HCT116 (cell line): Measurements from ENCODE around the gene DBNL. TPM values are rescaled to one million over a fixed set of nuclear protein-coding genes. Genes with fewer than 3 reads are reported as not detected.

Source experiments
- ATAC-seq: fragments of 200-7000 bp; cut with Tn5 transposase; 2 replicates; pipeline ENCODE4 v1.9.1; 2020; ENCODE audit warnings: mild to moderate bottlenecking, moderate library complexity
- BruUV-seq: library from RNA; stranded (reverse); fragments of 400-500 nt; replicated peaks from 2 replicates; lab custom pipeline; 2021; lab: Mats Ljungman, UMichigan
- CTCF ChIA-PET: fragments of 300-600 bp; sonication (Branson Sonifier 250); formaldehyde crosslinking; loops from one replicate; lab custom pipeline; 2021; ENCODE audit warnings: antibody characterized with exemption; lab: Charles Lee
- POLR2A ChIA-PET: fragments of 300-600, 350-600 bp; sonication (Branson Sonifier 250); formaldehyde crosslinking; loops from one replicate; lab custom pipeline; 2021; ENCODE audit warnings: antibody characterized with exemption; lab: Charles Lee
- RAD21 ChIA-PET, 2 experiments: fragments of 300-600 bp; sonication (Branson Sonifier 250); formaldehyde crosslinking; loops; one replicate each; lab custom pipeline; 2023; ENCODE audit warnings: low total read pairs in 2 of 2; ENCODE audit not compliant: uncharacterized antibody in 2 of 2, unreplicated experiment in 2 of 2, low non-redundant PET in 1 of 2; lab: Charles Lee
- DNase-seq: peaks from one replicate; pipeline ENCODE4 v3.0.0-alpha.2; 2010; ENCODE audit warnings: low read depth, low spot score
- H2AFZ ChIP-seq: fragments of 200-600 bp; shearing (Covaris generic), sonication (generic); 2 replicates; pipeline ENCODE4 v1.6.1; 2017; ENCODE audit warnings: low read depth, mixed run types, mixed read lengths, antibody characterized with exemption, low read length; ENCODE audit not compliant: poor library complexity, severe bottlenecking
- H3K27ac ChIP-seq: 2 replicates; pipeline ENCODE4 v1.5.1; 2012; ENCODE audit warnings: low read depth, low read length
- H3K27me3 ChIP-seq: fragments of 200-600 bp; sonication (generic); 2 replicates; pipeline ENCODE4 v1.6.1; 2016; ENCODE audit warnings: mixed run types, low read length, mixed read lengths; ENCODE audit not compliant: insufficient read depth
- H3K36me3 ChIP-seq, 2 experiments: fragments of 200-500 bp in 1 of 2; fragments of 200-600 bp in 1 of 2; sonication (Bioruptor generic) in 1 of 2; sonication (generic) in 1 of 2; 2 replicates each; pipeline versions ENCODE4 v1.5.1 to v1.6.1; 2014 to 2016; ENCODE audit warnings: low read length in 2 of 2, inconsistent platforms in 1 of 2, mixed read lengths in 1 of 2, mixed run types in 1 of 2; ENCODE audit not compliant: insufficient read depth in 2 of 2, control insufficient read depth in 1 of 2
- H3K4me1 ChIP-seq, 2 experiments: fragments of 200-600 bp in 1 of 2; sonication (generic) in 1 of 2; 2 replicates each; pipeline versions ENCODE4 v1.5.1 to v1.6.1; 2012 to 2017; ENCODE audit warnings: low read length in 2 of 2, inconsistent platforms in 1 of 2, mild to moderate bottlenecking in 1 of 2, mixed read lengths in 1 of 2, mixed run types in 1 of 2, moderate library complexity in 1 of 2; ENCODE audit not compliant: insufficient read depth in 2 of 2, control insufficient read depth in 1 of 2
- H3K4me2 ChIP-seq: fragments of 200-600 bp; sonication (generic); 2 replicates; pipeline ENCODE4 v1.6.1; 2017; ENCODE audit warnings: mixed run types, low read length, mixed read lengths
- H3K4me3 ChIP-seq, 2 experiments: fragments of 200-600 bp in 1 of 2; sonication (generic) in 1 of 2; replicated peaks in 1 of 2; 2 replicates each; pipeline ENCODE4 v1.5.1; 2011 to 2016; ENCODE audit warnings: low read length in 2 of 2, control low read depth in 1 of 2, low read depth in 1 of 2, mild to moderate bottlenecking in 1 of 2, mixed read lengths in 1 of 2, mixed run types in 1 of 2
- H3K79me2 ChIP-seq: fragments of 200-600 bp; sonication (generic); 2 replicates; pipeline ENCODE4 v1.6.1; 2017; ENCODE audit warnings: mild to moderate bottlenecking, mixed run types, low read length, moderate library complexity, mixed read lengths; ENCODE audit not compliant: insufficient read depth
- H3K9ac ChIP-seq: fragments of 200-600 bp; sonication (generic); 2 replicates; pipeline ENCODE4 v1.6.1; 2016; ENCODE audit warnings: low read length, mixed read lengths
- H3K9me2 ChIP-seq: fragments of 200-600 bp; sonication (generic), shearing (Covaris generic); 2 replicates; pipeline ENCODE4 v1.6.1; 2017; ENCODE audit warnings: mixed run types, mild to moderate bottlenecking, moderate library complexity; ENCODE audit not compliant: insufficient read depth
- H3K9me3 ChIP-seq, 2 experiments: fragments of 200-500 bp in 1 of 2; fragments of 200-600 bp in 1 of 2; sonication (Bioruptor generic) in 1 of 2; sonication (generic) in 1 of 2; 2 replicates each; pipeline ENCODE4 v1.6.1; 2014 to 2017; ENCODE audit warnings: low read length in 2 of 2, mixed read lengths in 2 of 2, inconsistent platforms in 1 of 2, low read depth in 1 of 2, mild to moderate bottlenecking in 1 of 2, mixed run types in 1 of 2, moderate library complexity in 1 of 2; ENCODE audit not compliant: control insufficient read depth in 1 of 2, insufficient read depth in 1 of 2
- H4K20me1 ChIP-seq: fragments of 200-600 bp; sonication (generic), shearing (Covaris generic); 2 replicates; pipeline ENCODE4 v1.6.1; 2017; ENCODE audit warnings: mixed run types, mild to moderate bottlenecking, moderate library complexity; ENCODE audit not compliant: insufficient read depth
- CEBPB ChIP-seq: IDR thresholded peaks from 2 replicates; pipeline ENCODE4 v1.6.1; 2012; ENCODE audit warnings: low read depth
- EGR1 ChIP-seq: IDR thresholded peaks from 2 replicates; pipeline ENCODE4 v1.6.1; 2012; ENCODE audit warnings: low read depth
- ELF1 ChIP-seq: IDR thresholded peaks from 2 replicates; pipeline ENCODE4 v1.6.1; 2012; ENCODE audit warnings: low read depth, borderline replicate concordance
- EZH2 ChIP-seq: fragments of 200-600 bp; sonication (generic); IDR thresholded peaks from 2 replicates; pipeline ENCODE4 v1.6.1; 2017; ENCODE audit warnings: antibody characterized with exemption, mixed run types
- FOSL1 ChIP-seq: IDR thresholded peaks from 2 replicates; pipeline ENCODE4 v1.6.1; 2012; ENCODE audit warnings: low read depth
- JUND ChIP-seq: IDR thresholded peaks from 2 replicates; pipeline ENCODE4 v1.6.1; 2012
- MAX ChIP-seq: IDR thresholded peaks from 2 replicates; pipeline ENCODE4 v1.6.1; 2012
- POLR2A ChIP-seq: IDR thresholded peaks from 2 replicates; pipeline ENCODE4 v1.7.0; 2011; ENCODE audit warnings: borderline replicate concordance; ENCODE audit not compliant: insufficient read depth, insufficient read length; ENCODE audit errors: extremely low read depth
- POLR2AphosphoS5 ChIP-seq: IDR thresholded peaks from 2 replicates; pipeline ENCODE4 v1.6.1; 2011; ENCODE audit warnings: mild to moderate bottlenecking, low read depth, low read length, moderate library complexity
- RAD21 ChIP-seq: IDR thresholded peaks from 2 replicates; pipeline ENCODE4 v1.6.1; 2012; ENCODE audit warnings: low read depth, mild to moderate bottlenecking
- SIN3A ChIP-seq: IDR thresholded peaks from 2 replicates; pipeline ENCODE4 v1.6.1; 2012; ENCODE audit warnings: low read depth
- SP1 ChIP-seq: IDR thresholded peaks from 2 replicates; pipeline ENCODE4 v1.6.1; 2012; ENCODE audit warnings: low read depth
- TCF7L2 ChIP-seq: IDR thresholded peaks from 2 replicates; pipeline ENCODE4 v1.7.0; 2011; ENCODE audit warnings: borderline replicate concordance, inconsistent platforms; ENCODE audit not compliant: insufficient read depth, insufficient read length; ENCODE audit errors: extremely low read depth
- ZFX ChIP-seq: fragments of 450-650 bp; IDR thresholded peaks from 2 replicates; pipeline ENCODE4 v1.6.1; 2017
- intact Hi-C: fragments of 100-400 bp; cut with micrococcal nuclease; formaldehyde crosslinking; loops from 2 replicates; pipeline ENCODE4 v1.10.0; 2022
- total RNA-seq: library from RNA; stranded (reverse); gene quantifications from one replicate; pipeline ENCODE4 v1.2.1, GENCODE V29; 2021; ENCODE audit not compliant: unreplicated experiment
- TF ChIP-seq, protein P1 (sequence below): IDR thresholded peaks from 2 replicates; pipeline ENCODE4 v1.6.1; 2012; ENCODE audit warnings: low read depth
- TF ChIP-seq, protein P2 (sequence below), 3 experiments: fragments of 200-600 bp in 1 of 3; sonication (generic) in 1 of 3; IDR thresholded peaks in 2 of 3; conservative IDR thresholded peaks in 1 of 3; 2 replicates each; pipeline ENCODE4 v1.5.1; 2012 to 2017; ENCODE audit warnings: low read depth in 2 of 3, low read length in 2 of 3, antibody characterized with exemption in 1 of 3, borderline replicate concordance in 1 of 3, control low read depth in 1 of 3, mild to moderate bottlenecking in 1 of 3, mixed read lengths in 1 of 3, mixed run types in 1 of 3, moderate library complexity in 1 of 3; ENCODE audit not compliant: insufficient read depth in 1 of 3

DBNL gene
- total RNA-seq, 1 experiment from 2014 or later: 39.4 TPM

- CTCF ChIA-PET: no interaction called here
Observed at GRCh38 chr7:44095781-44096180, 51.3 kb downstream of the DBNL start.

DNA sequence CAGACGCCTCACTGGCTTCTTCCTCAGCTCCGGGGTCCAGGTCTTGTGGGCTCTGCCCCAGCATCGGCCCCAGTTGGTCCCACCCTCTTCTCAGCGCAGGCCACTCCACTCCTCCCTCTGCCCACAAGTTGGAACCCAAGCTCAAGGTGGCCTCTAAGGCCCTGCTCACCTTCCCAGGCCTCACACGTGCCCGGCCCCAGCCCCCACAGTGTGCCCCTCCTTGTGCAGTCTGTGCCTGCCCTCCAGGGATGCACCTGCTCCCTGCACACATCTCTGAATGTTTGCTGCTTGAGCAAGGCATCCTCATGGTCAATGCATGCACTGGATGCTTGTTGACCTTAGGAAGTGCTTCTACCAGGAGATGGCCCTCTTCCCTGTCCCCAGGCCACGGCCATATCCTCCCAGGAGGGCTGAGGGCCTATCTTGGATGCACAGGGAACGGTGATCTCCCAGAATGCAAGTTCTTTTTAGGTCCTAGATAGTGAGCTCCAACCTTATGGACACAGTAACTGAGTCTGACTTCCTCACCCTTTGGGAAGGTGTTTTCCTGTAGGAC, 51.9 kb downstream of the DBNL start:
- POLR2A ChIA-PET: no interaction called here
- CTCF ChIA-PET: no interaction called here
- intact Hi-C loops: no loop called here
- TF ChIP-seq TCF7L2 (no peak), JUND (no peak), ZFX (no peak), MAX (no peak), FOSL1 (no peak), SIN3A (no peak), SP1 (no peak), EGR1 (no peak), POLR2AphosphoS5 (no peak), POLR2A (no peak), CEBPB (no peak), EZH2 (no peak), ELF1 (no peak), RAD21 (no peak; the same call in 1 of the 2 replicates)
- TF ChIP-seq, protein P1, sequence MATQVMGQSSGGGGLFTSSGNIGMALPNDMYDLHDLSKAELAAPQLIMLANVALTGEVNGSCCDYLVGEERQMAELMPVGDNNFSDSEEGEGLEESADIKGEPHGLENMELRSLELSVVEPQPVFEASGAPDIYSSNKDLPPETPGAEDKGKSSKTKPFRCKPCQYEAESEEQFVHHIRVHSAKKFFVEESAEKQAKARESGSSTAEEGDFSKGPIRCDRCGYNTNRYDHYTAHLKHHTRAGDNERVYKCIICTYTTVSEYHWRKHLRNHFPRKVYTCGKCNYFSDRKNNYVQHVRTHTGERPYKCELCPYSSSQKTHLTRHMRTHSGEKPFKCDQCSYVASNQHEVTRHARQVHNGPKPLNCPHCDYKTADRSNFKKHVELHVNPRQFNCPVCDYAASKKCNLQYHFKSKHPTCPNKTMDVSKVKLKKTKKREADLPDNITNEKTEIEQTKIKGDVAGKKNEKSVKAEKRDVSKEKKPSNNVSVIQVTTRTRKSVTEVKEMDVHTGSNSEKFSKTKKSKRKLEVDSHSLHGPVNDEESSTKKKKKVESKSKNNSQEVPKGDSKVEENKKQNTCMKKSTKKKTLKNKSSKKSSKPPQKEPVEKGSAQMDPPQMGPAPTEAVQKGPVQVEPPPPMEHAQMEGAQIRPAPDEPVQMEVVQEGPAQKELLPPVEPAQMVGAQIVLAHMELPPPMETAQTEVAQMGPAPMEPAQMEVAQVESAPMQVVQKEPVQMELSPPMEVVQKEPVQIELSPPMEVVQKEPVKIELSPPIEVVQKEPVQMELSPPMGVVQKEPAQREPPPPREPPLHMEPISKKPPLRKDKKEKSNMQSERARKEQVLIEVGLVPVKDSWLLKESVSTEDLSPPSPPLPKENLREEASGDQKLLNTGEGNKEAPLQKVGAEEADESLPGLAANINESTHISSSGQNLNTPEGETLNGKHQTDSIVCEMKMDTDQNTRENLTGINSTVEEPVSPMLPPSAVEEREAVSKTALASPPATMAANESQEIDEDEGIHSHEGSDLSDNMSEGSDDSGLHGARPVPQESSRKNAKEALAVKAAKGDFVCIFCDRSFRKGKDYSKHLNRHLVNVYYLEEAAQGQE: no peak
- TF ChIP-seq, protein P2, sequence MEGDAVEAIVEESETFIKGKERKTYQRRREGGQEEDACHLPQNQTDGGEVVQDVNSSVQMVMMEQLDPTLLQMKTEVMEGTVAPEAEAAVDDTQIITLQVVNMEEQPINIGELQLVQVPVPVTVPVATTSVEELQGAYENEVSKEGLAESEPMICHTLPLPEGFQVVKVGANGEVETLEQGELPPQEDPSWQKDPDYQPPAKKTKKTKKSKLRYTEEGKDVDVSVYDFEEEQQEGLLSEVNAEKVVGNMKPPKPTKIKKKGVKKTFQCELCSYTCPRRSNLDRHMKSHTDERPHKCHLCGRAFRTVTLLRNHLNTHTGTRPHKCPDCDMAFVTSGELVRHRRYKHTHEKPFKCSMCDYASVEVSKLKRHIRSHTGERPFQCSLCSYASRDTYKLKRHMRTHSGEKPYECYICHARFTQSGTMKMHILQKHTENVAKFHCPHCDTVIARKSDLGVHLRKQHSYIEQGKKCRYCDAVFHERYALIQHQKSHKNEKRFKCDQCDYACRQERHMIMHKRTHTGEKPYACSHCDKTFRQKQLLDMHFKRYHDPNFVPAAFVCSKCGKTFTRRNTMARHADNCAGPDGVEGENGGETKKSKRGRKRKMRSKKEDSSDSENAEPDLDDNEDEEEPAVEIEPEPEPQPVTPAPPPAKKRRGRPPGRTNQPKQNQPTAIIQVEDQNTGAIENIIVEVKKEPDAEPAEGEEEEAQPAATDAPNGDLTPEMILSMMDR (IDR thresholded peaks at IDR 0.05 in 2 of 3, conservative IDR thresholded peaks at IDR 0.05 in 1 of 3; ENCODE audit: borderline replicate concordance in 1 of 3, insufficient read depth in 1 of 3, low read depth in 2 of 3, low read length in 2 of 3): no peak

More at GRCh38 chr7:44095781-44096180, 51.3 kb downstream of the DBNL start:
- Histone ChIP-seq H3K9ac (no peak overlapping the region), H3K9me2 (no peaks in the 10 kb centered on the region), H3K27me3 (no peaks in the 10 kb centered on the region), H4K20me1 (no peaks in the 10 kb centered on the region)
- no TSS peak for BruUV-seq
- DNase-seq: no peak
- TF ChIP-seq ZFX (no peak), TCF7L2 (no peak)
- TF ChIP-seq, all 23 proteins: peak for 0
- Histone ChIP-seq H3K79me2 (no peaks in the 10 kb centered on the region), H3K4me2 (no peak overlapping the region), H3K27ac (no peak overlapping the region), H2AFZ (no peak overlapping the region), H3K4me1 (no peaks in the 10 kb centered on the region), H3K9me3 (no peaks in the 10 kb centered on the region), H3K36me3 (no peaks in the 10 kb centered on the region), H3K4me3 (no peak overlapping the region)
- POLR2A ChIA-PET: no interaction called here
- intact Hi-C loops: no loop called here
- no peak; the same call in 1 of the 2 replicates for ATAC-seq
- RAD21 ChIA-PET: no interaction called here

More for the DNA sequence above, 51.9 kb downstream of the DBNL start:
- Histone ChIP-seq H3K9me3 (no peaks in the 10 kb centered on the region), H4K20me1 (no peaks in the 10 kb centered on the region), H3K36me3 (no peaks in the 10 kb centered on the region), H3K79me2 (no peaks in the 10 kb centered on the region), H3K9me2 (no peaks in the 10 kb centered on the region), H3K4me2 (no peak overlapping the region), H3K4me1 (no peaks in the 10 kb centered on the region), H3K27me3 (no peaks in the 10 kb centered on the region), H2AFZ (no peak overlapping the region), H3K4me3 (no peak overlapping the region), H3K9ac (no peak overlapping the region), H3K27ac (no peak overlapping the region)
- ATAC-seq (no peak), DNase-seq (no peak)
- RAD21 ChIA-PET: no interaction called here
- no TSS peak for BruUV-seq
